HG03103 (cell line): ENCODE data around the gene METTL1.
"Not testable (repeated sequence)": the region's sequence is repeated elsewhere in the genome, so short reads cannot be mapped to it uniquely, and the experiment has no call there.

Source experiments
- ATAC-seq: cut with Tn5 transposase; IDR thresholded peaks from one replicate; pipeline ENCODE4 v1.9.1; 2021; ENCODE audit warnings: low read depth; ENCODE audit not compliant: unreplicated experiment

Gene METTL1

GRCh38 chr12:57771873-57772428 is at the start of gene METTL1:
METTL1 (minus strand) TSS chr12:57772105; CDS start chr12:57772083, 22 bp downstream.
- peak; percentile 75 for ATAC-seq

- not testable (repeated sequence) for ATAC-seq
Measured at GRCh38 chr12:57821015-57821414, 49.1 kb upstream of the METTL1 start.

GRCh38 chr12:57820119-57820518 is 48.2 kb upstream of the METTL1 start:
- ATAC-seq = not testable (repeated sequence)

- ATAC-seq = not testable (repeated sequence)
Measured at GRCh38 chr12:57817990-57818331, 46.1 kb upstream of the METTL1 start.

- no peak for ATAC-seq
Measured at GRCh38 chr12:57817261-57817989, 45.5 kb upstream of the METTL1 start.

GRCh38 chr12:57816855-57817151 is 44.9 kb upstream of the METTL1 start:
- ATAC-seq = no peak

GRCh38 chr12:57816001-57816854 is 44.3 kb upstream of the METTL1 start:
- ATAC-seq = no peak

GRCh38 chr12:57815177-57816000 is 43.5 kb upstream of the METTL1 start:
- ATAC-seq = no peak

- no peak for ATAC-seq
Measured at GRCh38 chr12:57813971-57814772, 42.3 kb upstream of the METTL1 start.

GRCh38 chr12:57813111-57813970 is 41.4 kb upstream of the METTL1 start:
- no peak for ATAC-seq

- no peak for ATAC-seq
Measured at GRCh38 chr12:57811028-57811755, 39.3 kb upstream of the METTL1 start.

GRCh38 chr12:57810450-57810849 is 38.5 kb upstream of the METTL1 start:
- no peak for ATAC-seq

- ATAC-seq = no peak
Measured at GRCh38 chr12:57809425-57809824, 37.5 kb upstream of the METTL1 start.

- ATAC-seq = no peak
Measured at GRCh38 chr12:57808351-57808750, 36.4 kb upstream of the METTL1 start.

GRCh38 chr12:57807285-57807684 is 35.4 kb upstream of the METTL1 start:
- ATAC-seq = no peak

- ATAC-seq = no peak
Measured at GRCh38 chr12:57806677-57807076, 34.8 kb upstream of the METTL1 start.

- ATAC-seq = no peak
Measured at GRCh38 chr12:57803319-57803893, 31.5 kb upstream of the METTL1 start.

GRCh38 chr12:57802607-57803006 is 30.7 kb upstream of the METTL1 start:
- ATAC-seq = no peak
